Activated T-cell treated with anti-CD3 and anti-CD28 coated beads, Interleukin-2, amount 50 U/mL, for 1 hour (primary cell): ENCODE measurements around the gene UFC1.
A peak's percentile ranks its signal among the peaks of the same experiment; 100 is the strongest.
"Not testable (repeated sequence)": the region's sequence is repeated elsewhere in the genome, so short reads cannot be mapped to it uniquely, and the experiment has no call there.

Source experiments
- DNase-seq: peaks from one replicate; pipeline ENCODE4 v3.0.0-alpha.2; 2020

The UFC1 gene

GRCh38 chr1:161153682-161154337 lies at the start of gene UFC1:
Gene UFC1 (plus strand): TSS chr1:161153978. CDS start chr1:161153998, 20 bp downstream.
- peak; percentile 80 for DNase-seq

- no peak for DNase-seq
These were observed 47.3 kb upstream of the UFC1 start for GRCh38 chr1:161106431-161106830.

DNA sequence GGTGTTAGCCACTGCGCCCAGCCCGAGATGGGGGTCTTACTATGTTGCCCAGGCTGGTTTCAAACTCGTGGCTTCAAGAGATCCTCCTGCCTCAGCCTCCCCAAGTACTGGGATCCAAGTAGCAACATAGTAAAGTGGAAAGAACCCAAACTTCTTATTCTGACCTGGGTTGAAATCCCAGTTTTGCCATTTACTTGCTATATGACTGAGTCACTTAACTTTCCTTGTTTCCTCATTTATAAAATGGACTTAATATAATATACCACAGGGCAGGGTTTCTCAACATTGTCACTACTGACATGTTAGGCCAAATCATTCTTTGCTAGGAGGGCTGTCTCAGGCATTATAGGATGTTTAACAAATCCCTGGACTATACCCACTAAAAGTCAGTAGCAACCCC lies 42.7 kb upstream of the UFC1 start:
- DNase-seq: no peak

GRCh38 chr1:161111527-161111926 lies 42.3 kb upstream of the UFC1 start:
- no peak for DNase-seq

DNA sequence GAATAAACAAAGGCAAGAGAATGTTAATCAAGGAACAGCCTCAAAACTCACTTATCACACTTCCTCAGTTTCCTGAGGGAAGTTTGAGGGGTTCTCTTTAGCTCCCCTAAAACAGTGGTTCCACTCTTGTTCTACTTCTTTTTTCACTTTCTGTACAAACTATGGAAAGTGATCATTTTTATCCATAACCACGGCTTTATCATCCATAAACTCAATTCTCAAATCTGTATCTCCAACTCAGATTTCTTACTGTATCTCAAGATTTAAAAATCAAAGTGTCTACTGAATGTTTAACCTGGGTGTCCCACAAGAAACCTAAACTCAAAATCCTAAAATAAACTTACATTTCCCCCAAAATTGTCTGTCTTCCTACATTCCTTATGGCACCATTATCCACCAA lies 39.9 kb upstream of the UFC1 start:
- DNase-seq: no peak

GRCh38 chr1:161114556-161114955 lies 39.2 kb upstream of the UFC1 start:
- DNase-seq: no peak

DNA sequence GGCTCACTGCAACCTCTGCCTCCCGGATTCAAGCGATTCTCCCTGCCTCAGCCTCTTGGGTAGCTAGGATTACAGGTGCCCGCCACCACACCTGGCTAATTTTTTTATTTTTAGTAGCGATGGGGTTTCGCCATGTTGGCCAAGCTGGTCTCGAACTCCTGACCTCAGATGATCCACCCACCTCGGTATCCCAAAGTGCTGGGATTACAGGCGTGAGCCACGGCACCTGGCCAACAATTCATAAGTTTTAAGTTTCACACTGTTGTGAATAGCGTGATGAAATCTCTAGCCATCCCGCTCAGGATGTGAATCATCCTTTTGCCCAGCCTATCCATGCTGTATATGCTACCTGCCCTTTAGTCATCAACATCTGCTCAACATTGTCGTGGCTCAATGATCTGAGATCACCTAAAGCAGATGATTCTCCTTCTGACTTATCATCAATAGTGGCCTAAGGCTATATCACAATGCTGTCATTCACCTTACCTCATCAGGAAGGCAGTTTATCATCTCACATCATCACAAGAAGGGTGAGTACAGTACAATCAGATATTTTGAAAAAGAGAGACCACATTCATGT lies 38.6 kb upstream of the UFC1 start:
- DNase-seq: no peak

DNA sequence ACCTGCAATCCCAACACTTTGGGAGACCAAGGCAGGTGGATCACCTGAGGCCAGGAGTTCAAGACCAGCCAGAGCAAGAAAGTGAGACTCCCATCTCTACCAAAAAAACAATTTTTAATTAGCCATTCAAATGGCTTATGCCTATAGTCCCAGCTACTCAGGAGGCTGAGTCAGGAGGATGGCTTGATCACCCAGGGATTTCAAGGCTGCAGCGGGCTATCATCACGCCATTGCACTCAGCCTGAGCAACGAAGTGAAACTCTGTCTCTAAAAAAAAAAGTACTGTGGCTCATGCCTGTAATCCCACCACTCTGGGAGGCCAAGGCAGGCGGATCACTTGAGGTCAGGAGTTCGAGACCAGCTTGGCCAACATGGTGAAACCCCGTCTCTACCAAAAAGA lies 37.8 kb upstream of the UFC1 start:
- DNase-seq: not testable (repeated sequence)

GRCh38 chr1:161117759-161118581 lies 35.8 kb upstream of the UFC1 start, which contains the start of the genes NIT1 and PFDN2:
Gene NIT1 (plus strand): TSS chr1:161118105. CDS start chr1:161118177, 72 bp downstream.
Gene PFDN2 (minus strand): TSS chr1:161118037. CDS start chr1:161118026, 11 bp downstream.
- peak; percentile 87 for DNase-seq

DNA sequence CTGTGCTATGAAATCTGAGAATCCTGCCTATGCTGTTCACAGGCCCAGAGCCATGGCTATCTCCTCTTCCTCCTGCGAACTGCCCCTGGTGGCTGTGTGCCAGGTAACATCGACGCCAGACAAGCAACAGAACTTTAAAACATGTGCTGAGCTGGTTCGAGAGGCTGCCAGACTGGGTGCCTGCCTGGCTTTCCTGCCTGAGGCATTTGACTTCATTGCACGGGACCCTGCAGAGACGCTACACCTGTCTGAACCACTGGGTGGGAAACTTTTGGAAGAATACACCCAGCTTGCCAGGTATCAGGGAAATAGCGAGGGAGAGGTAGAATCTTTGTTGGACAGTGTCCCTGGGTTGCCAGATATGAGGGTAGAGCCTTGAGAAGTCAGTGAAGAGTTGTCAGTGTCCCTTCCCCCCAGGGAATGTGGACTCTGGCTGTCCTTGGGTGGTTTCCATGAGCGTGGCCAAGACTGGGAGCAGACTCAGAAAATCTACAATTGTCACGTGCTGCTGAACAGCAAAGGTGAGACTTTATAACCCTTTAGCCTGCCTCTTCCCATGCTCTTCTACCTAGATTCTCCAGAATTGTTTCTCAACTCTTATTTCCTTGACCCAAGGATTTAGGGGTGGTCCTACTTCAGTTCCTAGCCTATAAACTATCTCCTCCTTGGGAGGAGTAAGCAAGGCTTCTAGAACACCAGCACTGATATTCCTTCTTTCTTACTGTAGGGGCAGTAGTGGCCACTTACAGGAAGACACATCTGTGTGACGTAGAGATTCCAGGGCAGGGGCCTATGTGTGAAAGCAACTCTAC lies 34.5 kb upstream of the UFC1 start:
- peak; percentile 51 for DNase-seq

DNA sequence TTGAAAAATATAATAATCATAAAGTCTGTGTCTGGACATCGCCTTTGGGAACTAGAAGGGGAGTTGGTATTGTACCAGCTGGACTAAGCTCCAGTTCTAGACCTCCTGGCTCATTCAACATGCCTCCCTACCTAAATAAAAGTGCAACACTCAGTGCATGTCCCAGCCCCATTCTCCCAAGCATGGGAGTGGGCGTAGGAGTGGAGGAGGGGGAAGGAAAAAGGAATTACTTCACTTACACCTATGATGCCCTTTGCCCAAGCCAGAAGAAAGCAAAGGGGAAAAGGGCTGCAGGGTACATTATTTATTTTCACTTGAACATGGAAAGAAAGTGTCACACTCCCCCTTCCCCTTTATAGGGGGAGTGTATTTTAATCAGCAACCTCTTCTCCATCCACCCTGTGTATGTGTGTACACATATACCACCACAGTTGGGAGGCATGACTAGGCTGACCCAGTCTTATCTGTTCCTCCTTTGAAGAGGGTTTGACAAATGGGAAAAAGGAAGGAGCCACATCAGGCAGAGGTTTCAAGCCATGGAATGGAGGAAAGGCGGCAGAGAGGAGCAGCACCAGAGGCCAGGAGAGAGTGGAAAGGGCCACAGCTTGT lies 32.6 kb upstream of the UFC1 start:
- DNase-seq: no peak

GRCh38 chr1:161121834-161122233 lies 31.9 kb upstream of the UFC1 start:
- DNase-seq: no peak

- no peak for DNase-seq
These were observed 30.8 kb upstream of the UFC1 start for GRCh38 chr1:161122967-161123366.

DNA sequence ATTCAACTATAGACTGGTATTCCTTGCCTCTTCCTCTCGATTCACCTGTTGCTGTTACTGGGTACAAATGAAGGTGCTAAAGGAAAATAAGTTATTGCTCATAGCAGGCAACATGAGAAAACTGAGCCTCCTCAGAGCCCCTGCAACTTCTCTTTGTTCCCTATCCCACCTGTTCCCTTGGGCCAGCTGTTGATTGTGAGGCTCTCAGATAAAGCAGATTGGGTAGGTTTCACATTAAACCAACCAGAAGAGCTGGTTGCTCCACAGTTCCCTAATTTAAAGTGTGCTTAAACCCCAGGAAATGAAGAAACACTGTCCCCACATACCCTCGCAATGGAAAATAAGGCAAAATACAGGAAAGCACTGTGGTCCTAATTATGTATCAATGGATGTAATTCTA lies 26.1 kb upstream of the UFC1 start:
- no peak for DNase-seq

DNA sequence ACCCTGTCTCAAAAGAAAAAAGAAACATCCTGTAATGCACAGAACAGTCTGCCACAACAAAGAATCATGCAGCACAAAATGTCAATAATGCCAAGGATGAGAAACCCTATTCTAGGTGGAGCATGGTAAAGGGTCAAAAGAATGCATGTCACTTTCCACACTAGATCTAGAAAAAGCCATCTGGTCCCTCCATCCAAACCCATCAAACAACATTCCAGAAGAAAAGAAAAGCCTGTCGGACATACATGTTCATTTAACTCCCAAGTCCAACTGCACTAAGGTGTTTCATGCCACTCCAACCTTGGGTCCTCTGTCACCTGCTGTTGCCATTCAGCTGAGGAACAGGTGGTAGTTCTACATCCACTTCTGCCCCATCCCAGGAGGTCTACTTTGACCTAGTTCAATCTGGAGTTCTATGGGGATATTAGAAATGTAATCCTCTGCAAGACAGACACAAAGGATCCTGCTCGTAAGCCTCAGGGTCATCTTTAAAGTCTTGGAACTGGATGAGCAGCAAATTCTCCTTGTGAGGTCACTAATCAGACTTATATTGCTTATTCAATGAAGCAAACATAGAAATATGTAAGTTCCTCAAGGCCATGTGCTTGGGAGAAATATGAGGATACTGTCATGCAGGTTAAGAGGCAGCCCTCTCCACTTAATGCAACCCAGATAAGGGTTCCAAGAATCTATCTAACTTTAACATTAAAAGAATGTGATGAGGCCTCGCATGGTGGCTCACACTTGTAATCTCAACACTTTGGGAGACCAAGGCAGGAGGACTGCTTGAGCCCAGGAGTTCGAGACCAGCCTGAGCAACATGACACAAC lies 25.0 kb upstream of the UFC1 start:
- DNase-seq: no peak

DNA sequence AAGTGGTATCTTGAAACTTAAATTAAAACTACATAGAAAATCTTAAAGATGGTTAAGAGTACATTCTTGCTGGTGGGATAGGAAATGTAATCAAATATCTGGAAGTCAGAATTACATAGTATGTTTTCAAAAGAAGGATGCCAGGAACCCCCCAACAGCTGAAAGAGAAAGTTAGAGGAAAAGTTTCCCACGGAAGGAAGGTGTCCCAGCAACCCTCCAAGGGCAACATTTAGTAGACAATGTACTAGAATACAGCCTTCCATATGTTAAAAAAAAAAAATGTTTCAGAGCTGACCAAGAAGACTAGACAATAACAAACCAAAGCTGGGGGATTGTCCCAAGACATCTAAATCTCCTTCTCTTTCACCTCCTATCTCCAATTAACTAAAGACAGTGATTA lies 23.5 kb upstream of the UFC1 start:
- DNase-seq: no peak

DNA sequence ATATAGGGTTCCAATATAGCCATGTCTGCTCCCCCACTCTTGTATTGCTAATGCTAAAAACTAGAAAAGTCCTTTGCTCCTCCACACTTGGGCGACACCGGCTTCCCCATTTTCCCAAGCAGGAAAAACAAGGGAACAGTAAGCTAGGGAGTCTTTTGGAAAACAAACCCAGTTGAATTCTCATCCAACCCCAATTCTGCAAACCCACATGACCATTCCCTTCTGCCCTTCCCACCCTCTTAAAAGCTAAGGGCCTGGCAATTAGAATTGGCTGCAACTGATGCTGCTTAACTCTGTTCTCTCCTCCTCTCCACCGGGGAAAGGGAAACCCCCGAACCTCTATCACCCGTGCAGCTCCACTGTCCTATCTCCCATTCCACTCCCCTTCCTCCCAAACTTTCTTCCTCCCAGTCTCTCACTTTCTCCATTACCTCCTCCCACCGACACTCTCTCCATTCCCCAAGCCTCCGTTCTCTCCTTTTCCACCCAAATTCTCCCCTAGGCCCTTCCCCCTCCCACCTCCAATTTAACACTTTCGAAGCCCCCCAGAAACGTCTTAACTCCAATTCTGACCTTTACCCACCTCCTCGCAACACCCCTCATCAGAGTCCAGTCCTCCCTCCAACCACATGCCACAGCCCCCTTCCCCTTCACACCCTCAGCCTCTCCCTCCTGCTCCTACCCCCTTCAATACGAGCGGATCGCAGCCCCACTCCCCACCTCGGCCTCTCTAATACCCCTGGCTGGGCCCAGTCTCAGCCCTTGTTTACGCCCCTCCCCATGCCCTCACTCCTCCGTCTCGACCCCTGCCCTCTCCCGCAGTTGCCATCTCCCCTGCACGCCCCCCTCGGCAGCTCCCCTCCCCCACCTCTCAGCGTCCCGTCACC lies 22.0 kb upstream of the UFC1 start:
- no peak for DNase-seq

DNA sequence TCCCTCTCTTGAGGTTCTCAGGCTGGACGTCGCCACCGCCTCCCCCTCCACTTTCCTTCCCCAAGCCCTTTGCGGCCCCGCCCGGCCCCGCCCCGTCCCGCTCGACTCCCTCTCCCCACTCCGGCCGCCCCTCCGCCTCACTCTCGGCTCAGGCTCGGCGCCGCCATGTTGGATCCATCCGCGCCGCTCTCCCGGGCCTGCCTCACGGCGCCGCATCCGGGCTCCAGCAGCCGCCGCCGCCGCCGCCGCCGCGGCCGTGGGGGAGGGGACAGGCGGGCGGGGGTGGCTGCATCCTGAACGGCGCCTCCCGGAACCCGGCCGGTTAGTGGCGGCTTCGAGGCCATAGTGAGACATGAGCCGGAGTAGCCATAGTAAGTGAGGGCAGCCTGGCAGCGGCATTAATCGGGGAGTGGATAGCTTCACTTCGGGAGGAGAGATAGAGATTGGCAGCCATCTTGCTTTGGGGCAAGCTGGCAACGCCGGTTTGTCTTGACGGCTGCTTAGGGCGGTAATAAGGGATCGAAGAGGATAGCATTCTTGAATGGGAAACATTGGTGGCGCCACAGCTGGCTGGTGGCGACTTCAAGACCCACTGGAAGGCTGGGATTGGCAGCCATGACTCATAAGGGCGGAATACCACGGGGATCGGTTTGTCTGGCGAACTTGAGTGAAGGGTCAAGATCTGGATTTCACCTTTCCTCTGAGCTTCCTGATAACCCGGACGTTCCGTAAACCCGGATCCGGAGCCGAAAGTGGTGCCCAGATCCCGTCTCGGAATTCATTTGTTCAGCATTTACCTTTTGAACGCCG lies 21.2 kb upstream of the UFC1 start, which contains the start of gene DEDD:
DEDD (minus strand) TSS at position 258 of the 810 bp plus-strand sequence. CDS start 8,205 bp downstream, outside the sequence.
- peak; percentile 89 for DNase-seq

GRCh38 chr1:161133220-161133740 lies 20.5 kb upstream of the UFC1 start:
- no peak for DNase-seq
